Kidney (tissue), 14 donors: ENCODE data around the gene STAT5B. TPM values are rescaled to one million over a fixed set of nuclear protein-coding genes. Genes with fewer than 3 reads are reported as not detected.

Experiments used
- DNase-seq, 5 donors: peaks; one replicate each; pipeline ENCODE4 v3.0.0-alpha.2; 2013 to 2020
- FAIRE-seq: peaks from 2 replicates; lab custom pipeline; 2012; peaks lifted over from hg19 to GRCh38; lab: Jason Lieb, UNC
- H3K27ac ChIP-seq, 2 donors: one replicate each; pipeline ENCODE4 v1.7.0; 2013; ENCODE audit warnings: low read depth in 2 of 2, low read length in 2 of 2, inconsistent platforms in 1 of 2
- H3K27me3 ChIP-seq: one replicate; pipeline ENCODE4 v1.7.1; 2013; ENCODE audit warnings: low read length, inconsistent platforms; ENCODE audit not compliant: control insufficient read depth, insufficient read depth
- H3K36me3 ChIP-seq, 3 donors: one replicate each; pipeline versions ENCODE4 v1.7.0 to v1.7.1; 2013; ENCODE audit warnings: low read length in 3 of 3, control low read depth in 1 of 3, inconsistent platforms in 1 of 3; ENCODE audit not compliant: insufficient read depth in 3 of 3, control insufficient read depth in 2 of 3
- H3K4me1 ChIP-seq, 3 donors: one replicate each; pipeline versions ENCODE4 v1.7.0 to v1.7.1; 2013; ENCODE audit warnings: low read length in 3 of 3, inconsistent platforms in 1 of 3, low read depth in 1 of 3; ENCODE audit not compliant: control insufficient read depth in 2 of 3, insufficient read depth in 2 of 3
- H3K4me3 ChIP-seq, 3 donors: one replicate each; pipeline versions ENCODE4 v1.7.0 to v1.8.1; 2013; ENCODE audit warnings: low read length in 3 of 3, control low read depth in 1 of 3, inconsistent platforms in 1 of 3
- H3K9ac ChIP-seq, 3 donors: one replicate each; pipeline versions ENCODE4 v1.7.0 to v1.7.1; 2013; ENCODE audit warnings: low read length in 3 of 3, control low read depth in 1 of 3, inconsistent platforms in 1 of 3
- H3K9me3 ChIP-seq, 3 donors: one replicate each; pipeline versions ENCODE4 v1.7.0 to v1.7.1; 2013; ENCODE audit warnings: low read length in 3 of 3, control low read depth in 1 of 3, inconsistent platforms in 1 of 3; ENCODE audit not compliant: control insufficient read depth in 2 of 3, insufficient read depth in 1 of 3
- CTCF ChIP-seq: IDR thresholded peaks from 3 replicates; pipeline ENCODE4 v1.5.1; 2012; ENCODE audit warnings: mild to moderate bottlenecking, moderate library complexity, borderline replicate concordance; ENCODE audit not compliant: insufficient read depth; ENCODE audit errors: extremely low read depth
- intact Hi-C: fragments of 100-400 bp; cut with DNase I; formaldehyde crosslinking; loops from one replicate; pipeline ENCODE4 v1.11.1; 2022
- polyA plus RNA-seq: library from polyadenylated mRNA; stranded (reverse); fragments of 350-450 nt; fragmentation: Illumina TruSeq; extraction: RNeasy Lipid Tissue Mini Kit (QIAGEN cat#74804); gene quantifications from one replicate; pipeline ENCODE4 v1.2.3, GENCODE V29; 2014; ENCODE audit warnings: low read depth, low replicate concordance; ENCODE audit not compliant: insufficient read depth
- total RNA-seq: library from RNA; stranded (reverse); fragmentation: NEBNext Ultra II Directional; extraction: Animal tissue kit (Norgen Biotek cat#: 25700); gene quantifications from one replicate; pipeline ENCODE4 v1.2.1, GENCODE V29; 2021
- donor health status: control.
- donor health status: control.
- donor health status: control.
- donor health status: control.
- donor health status: control.
- donor health status: DM: yes; HTN: yes; CAD: no.
- donor health status: Normal renal cell carcinoma (clear cell type).

Gene STAT5B
- total and polyA plus RNA-seq, 2 donors from 2014 or later = 20.4 to 68.0 TPM

DNA sequence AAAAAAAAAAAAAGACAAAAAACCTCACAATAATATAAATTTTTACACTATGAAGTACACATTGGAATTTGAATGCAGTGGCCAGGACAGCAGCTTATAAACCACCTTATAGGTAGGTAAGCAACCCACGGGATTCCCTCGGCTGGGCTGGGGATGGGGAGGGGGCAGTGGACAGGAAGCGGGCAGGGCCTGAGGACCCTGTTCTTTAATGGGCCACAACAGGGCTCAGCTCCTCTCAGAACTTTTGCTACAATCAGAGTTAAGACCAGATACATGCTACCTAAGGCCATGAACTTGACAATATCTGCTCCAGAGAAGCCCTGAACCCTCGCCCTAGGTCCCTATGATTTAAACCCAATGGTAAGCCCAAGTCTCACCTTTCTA, 37.2 kb upstream of the STAT5B start:
- intact Hi-C loops = no loop called here
- no peak for FAIRE-seq
- peak overlapping the region in 1 of 3 donors; percentile 28 for H3K9ac ChIP-seq
- DNase-seq = no peak
- H3K27me3 ChIP-seq = no peaks in the 10 kb centered on the region
- no peak overlapping the region for H3K4me3 ChIP-seq
- H3K36me3 ChIP-seq = peaks cover 0 to 29% (median 25%) of the 10 kb centered on the region in 3 donors
- no peak for TF ChIP-seq CTCF
- no peaks in the 10 kb centered on the region for H3K9me3 ChIP-seq
- H3K27ac ChIP-seq = peak overlapping the region; percentile 83 to 93
- H3K4me1 ChIP-seq = peaks cover 7 to 35% (median 22%) of the 10 kb centered on the region in 3 donors

DNA sequence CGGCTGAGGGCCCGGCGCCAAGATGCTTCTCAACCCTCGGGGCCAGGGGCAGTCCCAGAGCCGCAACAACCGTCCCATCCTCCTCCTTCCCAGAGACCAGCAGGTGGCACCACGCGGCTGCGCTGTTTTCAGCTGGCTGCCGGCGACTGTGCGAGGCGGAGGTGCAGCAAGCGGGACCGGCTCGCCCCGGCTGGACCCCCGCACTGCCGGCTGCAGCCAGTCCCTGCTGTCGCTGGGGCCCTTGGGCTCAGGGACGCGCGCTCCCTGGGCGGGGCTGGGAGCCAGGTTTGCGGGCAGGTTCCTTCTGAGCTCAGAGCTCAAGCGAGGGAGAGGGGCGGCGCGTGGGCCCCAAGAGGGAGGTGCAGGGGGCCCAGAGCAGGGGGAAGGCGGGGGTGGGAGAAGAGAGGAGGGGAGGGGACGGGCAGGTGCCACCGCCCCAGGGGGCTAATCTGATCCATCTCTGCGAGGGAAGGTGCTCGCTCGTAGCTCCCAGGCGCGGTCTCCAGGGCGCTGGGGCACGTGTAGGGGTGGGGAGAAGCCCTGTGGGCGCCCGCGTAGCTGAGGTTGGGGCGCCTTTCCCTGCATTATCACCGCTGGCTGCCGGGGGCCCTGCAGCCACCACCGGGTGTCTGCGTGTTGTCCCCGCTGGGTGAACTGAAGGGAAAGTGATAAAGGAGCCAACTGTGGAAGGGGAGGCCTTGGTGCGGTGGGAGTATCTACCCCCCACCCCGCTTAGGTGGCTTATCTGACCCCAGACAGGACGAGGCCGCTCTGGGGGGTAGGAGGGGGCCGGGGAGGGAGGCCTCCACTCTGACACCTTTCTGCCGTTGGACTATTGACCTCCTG, 36.3 kb upstream of the STAT5B start:
- FAIRE-seq = no peak
- intact Hi-C loops = no loop called here
- DNase-seq = peak; percentile 92 to 96 (median 95)
- H3K9ac ChIP-seq = peak overlapping the region in 1 of 3 donors; percentile 71
- H3K4me3 ChIP-seq = peak overlapping the region in 1 of 3 donors; percentile 31
- H3K9me3 ChIP-seq = no peaks in the 10 kb centered on the region
- TF ChIP-seq CTCF = peak; percentile 65
- H3K4me1 ChIP-seq = peaks cover 7 to 32% (median 22%) of the 10 kb centered on the region in 3 donors
- peak overlapping the region; percentile 93 to 95 for H3K27ac ChIP-seq
- H3K36me3 ChIP-seq = peaks cover 0 to 32% (median 19%) of the 10 kb centered on the region in 3 donors
- no peaks in the 10 kb centered on the region for H3K27me3 ChIP-seq

- FAIRE-seq (no peak), DNase-seq (no peak)
- H3K36me3 ChIP-seq = peaks cover 0 to 34% (median 18%) of the 10 kb centered on the region in 3 donors
- H3K27ac ChIP-seq = peak overlapping the region; percentile 93 to 95
- peak overlapping the region in 2 of 3 donors; percentile 39 to 71 for H3K9ac ChIP-seq
- no peaks in the 10 kb centered on the region for H3K27me3 ChIP-seq
- H3K9me3 ChIP-seq = no peaks in the 10 kb centered on the region
- no peak for TF ChIP-seq CTCF
- intact Hi-C loops = no loop called here
- peak overlapping the region in 1 of 3 donors; percentile 25 for H3K4me3 ChIP-seq
- peaks cover 7 to 31% (median 20%) of the 10 kb centered on the region in 3 donors for H3K4me1 ChIP-seq
Measured at GRCh38 chr17:42312035-42312284, 35.8 kb upstream of the STAT5B start.
